Measurements from ENCODE around the gene TELO2.

Gene TELO2

DNA sequence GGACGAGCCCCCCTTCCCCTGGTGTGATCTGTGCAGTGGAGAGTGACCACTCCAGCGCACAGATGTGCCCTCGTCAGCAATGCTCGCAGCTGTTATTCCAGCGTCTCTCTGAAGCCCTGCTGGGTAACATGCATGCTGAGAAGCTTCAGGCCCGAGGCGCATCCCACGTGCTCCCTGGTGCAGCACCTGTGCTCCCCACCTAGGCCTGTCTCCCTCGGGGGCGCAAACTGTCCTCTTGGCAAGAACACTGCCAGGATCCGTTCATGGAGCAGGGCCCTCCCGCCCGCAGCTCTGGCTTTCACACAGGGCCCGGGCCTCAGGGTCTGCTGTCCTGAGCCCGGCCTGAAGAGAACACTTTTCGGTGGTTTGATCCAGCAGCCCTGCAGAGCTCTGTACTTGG is 53.3 kb downstream of the TELO2 start:
- CTCF ChIA-PET = no interaction called here

DNA sequence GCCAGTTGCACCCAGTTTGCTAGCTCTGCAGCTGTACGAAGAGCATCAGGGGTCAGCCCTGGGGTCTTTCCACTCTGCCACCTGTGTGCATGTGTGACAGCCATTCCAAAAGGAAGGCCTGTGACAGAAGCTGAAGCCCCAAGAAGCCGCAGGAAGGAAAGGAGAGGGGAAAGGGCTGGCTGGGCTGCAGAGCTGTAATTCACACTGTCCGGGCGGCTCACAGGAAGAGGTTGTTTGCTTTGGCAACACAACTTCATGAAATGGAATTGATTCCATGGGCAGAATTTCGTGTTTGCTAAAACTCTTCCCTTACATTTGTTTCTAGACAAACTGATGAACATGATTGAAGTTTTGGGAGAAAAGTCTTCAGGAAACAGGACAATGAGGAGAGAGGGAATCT is 55.1 kb downstream of the TELO2 start:
- Histone ChIP-seq H3K9me3 (ENCODE audit: control insufficient read depth, insufficient read depth, low read depth, low read length) (no peaks in the 10 kb centered on the region), H3K4me3 (ENCODE audit: low read depth, low read length) (no peak overlapping the region), H3K27ac (ENCODE audit: extremely low read depth, low read depth, low read length) (no peak overlapping the region), H3K4me1 (ENCODE audit: control insufficient read depth, insufficient read depth, low read length) (no peaks in the 10 kb centered on the region), H3K36me3 (ENCODE audit: control insufficient read depth in 2 of 2, insufficient read depth in 1 of 2, low read length in 2 of 2) (peaks cover 3 to 13% of the 10 kb centered on the region in 2 experiments; a peak in 2 of 3 replicates)
- ChIA-PET CTCF (no interaction called here), POLR2A (no interaction called here)
- TF ChIP-seq ZNF211 (tag by site-specific recombination; IDR thresholded peaks at IDR 0.05; ENCODE audit: low read depth) (no peak), MZF1 (tag by site-specific recombination; IDR thresholded peaks at IDR 0.05; ENCODE audit: borderline replicate concordance) (no peak), ZFP3 (tag by site-specific recombination; IDR thresholded peaks at IDR 0.05; ENCODE audit: low read depth) (no peak), BCL11A (tag by site-specific recombination; IDR thresholded peaks at IDR 0.05; ENCODE audit: low read depth) (no peak)
- TF ChIP-seq, protein P1, sequence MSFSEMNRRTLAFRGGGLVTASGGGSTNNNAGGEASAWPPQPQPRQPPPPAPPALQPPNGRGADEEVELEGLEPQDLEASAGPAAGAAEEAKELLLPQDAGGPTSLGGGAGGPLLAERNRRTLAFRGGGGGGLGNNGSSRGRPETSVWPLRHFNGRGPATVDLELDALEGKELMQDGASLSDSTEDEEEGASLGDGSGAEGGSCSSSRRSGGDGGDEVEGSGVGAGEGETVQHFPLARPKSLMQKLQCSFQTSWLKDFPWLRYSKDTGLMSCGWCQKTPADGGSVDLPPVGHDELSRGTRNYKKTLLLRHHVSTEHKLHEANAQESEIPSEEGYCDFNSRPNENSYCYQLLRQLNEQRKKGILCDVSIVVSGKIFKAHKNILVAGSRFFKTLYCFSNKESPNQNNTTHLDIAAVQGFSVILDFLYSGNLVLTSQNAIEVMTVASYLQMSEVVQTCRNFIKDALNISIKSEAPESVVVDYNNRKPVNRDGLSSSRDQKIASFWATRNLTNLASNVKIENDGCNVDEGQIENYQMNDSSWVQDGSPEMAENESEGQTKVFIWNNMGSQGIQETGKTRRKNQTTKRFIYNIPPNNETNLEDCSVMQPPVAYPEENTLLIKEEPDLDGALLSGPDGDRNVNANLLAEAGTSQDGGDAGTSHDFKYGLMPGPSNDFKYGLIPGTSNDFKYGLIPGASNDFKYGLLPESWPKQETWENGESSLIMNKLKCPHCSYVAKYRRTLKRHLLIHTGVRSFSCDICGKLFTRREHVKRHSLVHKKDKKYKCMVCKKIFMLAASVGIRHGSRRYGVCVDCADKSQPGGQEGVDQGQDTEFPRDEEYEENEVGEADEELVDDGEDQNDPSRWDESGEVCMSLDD (tag by site-specific recombination; IDR thresholded peaks at IDR 0.05) = no peak

More for the DNA sequence above, 53.3 kb downstream of the TELO2 start:
- H3K4me1 ChIP-seq (ENCODE audit: control insufficient read depth, insufficient read depth, low read length) = no peaks in the 10 kb centered on the region
- H3K4me3 ChIP-seq (ENCODE audit: low read depth, low read length) = no peak overlapping the region
- POLR2A ChIA-PET = no interaction called here
- H3K36me3 ChIP-seq (ENCODE audit: control insufficient read depth in 2 of 2, insufficient read depth in 1 of 2, low read length in 2 of 2) = peaks cover 0 to 12% of the 10 kb centered on the region in 2 experiments; a peak in 1 of 3 replicates
- TF ChIP-seq ZSCAN16 (tag by site-specific recombination; IDR thresholded peaks at IDR 0.05) (no peak), HOXA7 (CRISPR knock-in tag; IDR thresholded peaks at IDR 0.05; ENCODE audit: borderline replicate concordance) (no peak), ZNF416 (tag by site-specific recombination; IDR thresholded peaks at IDR 0.05) (no peak), TCF7L2 (IDR thresholded peaks at IDR 0.05; ENCODE audit: borderline replicate concordance, low read depth, low read length) (no peak), SALL2 (tag by site-specific recombination; IDR thresholded peaks at IDR 0.05; ENCODE audit: borderline replicate concordance) (no peak), ZNF701 (tag by site-specific recombination; IDR thresholded peaks at IDR 0.05) (no peak), SP3 (tag by site-specific recombination; IDR thresholded peaks at IDR 0.05) (no peak)
- TF ChIP-seq, protein P2, sequence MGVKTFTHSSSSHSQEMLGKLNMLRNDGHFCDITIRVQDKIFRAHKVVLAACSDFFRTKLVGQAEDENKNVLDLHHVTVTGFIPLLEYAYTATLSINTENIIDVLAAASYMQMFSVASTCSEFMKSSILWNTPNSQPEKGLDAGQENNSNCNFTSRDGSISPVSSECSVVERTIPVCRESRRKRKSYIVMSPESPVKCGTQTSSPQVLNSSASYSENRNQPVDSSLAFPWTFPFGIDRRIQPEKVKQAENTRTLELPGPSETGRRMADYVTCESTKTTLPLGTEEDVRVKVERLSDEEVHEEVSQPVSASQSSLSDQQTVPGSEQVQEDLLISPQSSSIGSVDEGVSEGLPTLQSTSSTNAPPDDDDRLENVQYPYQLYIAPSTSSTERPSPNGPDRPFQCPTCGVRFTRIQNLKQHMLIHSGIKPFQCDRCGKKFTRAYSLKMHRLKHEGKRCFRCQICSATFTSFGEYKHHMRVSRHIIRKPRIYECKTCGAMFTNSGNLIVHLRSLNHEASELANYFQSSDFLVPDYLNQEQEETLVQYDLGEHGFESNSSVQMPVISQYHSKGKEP (tag by site-specific recombination; IDR thresholded peaks at IDR 0.05) = no peak
- no peaks in the 10 kb centered on the region for H3K9me3 ChIP-seq (ENCODE audit: control insufficient read depth, insufficient read depth, low read depth, low read length)
- H3K27ac ChIP-seq (ENCODE audit: extremely low read depth, low read depth, low read length) = no peak overlapping the region

DNA sequence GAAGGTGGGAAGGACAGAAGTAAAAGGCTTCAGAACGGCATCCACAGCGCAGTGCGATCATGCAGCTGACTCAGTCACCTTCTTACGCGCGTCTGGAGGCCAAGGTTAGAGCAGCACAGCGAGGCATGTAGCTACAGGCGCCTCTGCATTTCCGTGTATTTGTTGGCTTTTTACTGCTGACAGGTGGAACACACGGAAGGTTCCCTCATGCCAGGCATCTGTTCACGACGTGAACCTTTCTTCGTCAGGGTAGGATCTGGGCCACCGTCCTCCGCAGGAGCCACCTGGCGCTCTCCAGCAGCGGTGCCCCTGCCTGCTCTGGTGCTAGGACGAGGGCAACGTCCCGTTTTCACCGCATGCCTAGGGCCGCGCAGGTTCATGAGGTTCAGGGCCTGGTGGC is 55.6 kb downstream of the TELO2 start:
- Histone ChIP-seq H3K4me3 (ENCODE audit: low read depth, low read length) (no peak overlapping the region), H3K9me3 (ENCODE audit: control insufficient read depth, insufficient read depth, low read depth, low read length) (no peaks in the 10 kb centered on the region), H3K27ac (ENCODE audit: extremely low read depth, low read depth, low read length) (no peak overlapping the region), H3K4me1 (ENCODE audit: control insufficient read depth, insufficient read depth, low read length) (no peaks in the 10 kb centered on the region), H3K36me3 (ENCODE audit: control insufficient read depth in 2 of 2, insufficient read depth in 1 of 2, low read length in 2 of 2) (peaks cover 3 to 15% of the 10 kb centered on the region in 2 experiments; a peak in 2 of 3 replicates)
- ChIA-PET POLR2A (no interaction called here), CTCF (no interaction called here)
- no peak for TF ChIP-seq KLF10 (tag by site-specific recombination; IDR thresholded peaks at IDR 0.05)
- TF ChIP-seq PBX3 (CRISPR knock-in tag; IDR thresholded peaks at IDR 0.05) = no peak
- no peak for TF ChIP-seq ZNF302 (tag by site-specific recombination; IDR thresholded peaks at IDR 0.05; ENCODE audit: low read depth)
- no peak for TF ChIP-seq ZNF121 (tag by site-specific recombination; IDR thresholded peaks at IDR 0.05)
- TF ChIP-seq ZNF560 (tag by site-specific recombination; IDR thresholded peaks at IDR 0.05; ENCODE audit: borderline replicate concordance) = no peak
- TF ChIP-seq ZNF2 (tag by site-specific recombination; IDR thresholded peaks at IDR 0.05) = no peak
- TF ChIP-seq ZNF146 (tag by site-specific recombination; IDR thresholded peaks at IDR 0.05) = no peak
- no peak for TF ChIP-seq ZNF221 (tag by site-specific recombination; IDR thresholded peaks at IDR 0.05; ENCODE audit: borderline replicate concordance)
- TF ChIP-seq ZNF785 (tag by site-specific recombination; IDR thresholded peaks at IDR 0.05) = no peak
- TF ChIP-seq, protein P3, sequence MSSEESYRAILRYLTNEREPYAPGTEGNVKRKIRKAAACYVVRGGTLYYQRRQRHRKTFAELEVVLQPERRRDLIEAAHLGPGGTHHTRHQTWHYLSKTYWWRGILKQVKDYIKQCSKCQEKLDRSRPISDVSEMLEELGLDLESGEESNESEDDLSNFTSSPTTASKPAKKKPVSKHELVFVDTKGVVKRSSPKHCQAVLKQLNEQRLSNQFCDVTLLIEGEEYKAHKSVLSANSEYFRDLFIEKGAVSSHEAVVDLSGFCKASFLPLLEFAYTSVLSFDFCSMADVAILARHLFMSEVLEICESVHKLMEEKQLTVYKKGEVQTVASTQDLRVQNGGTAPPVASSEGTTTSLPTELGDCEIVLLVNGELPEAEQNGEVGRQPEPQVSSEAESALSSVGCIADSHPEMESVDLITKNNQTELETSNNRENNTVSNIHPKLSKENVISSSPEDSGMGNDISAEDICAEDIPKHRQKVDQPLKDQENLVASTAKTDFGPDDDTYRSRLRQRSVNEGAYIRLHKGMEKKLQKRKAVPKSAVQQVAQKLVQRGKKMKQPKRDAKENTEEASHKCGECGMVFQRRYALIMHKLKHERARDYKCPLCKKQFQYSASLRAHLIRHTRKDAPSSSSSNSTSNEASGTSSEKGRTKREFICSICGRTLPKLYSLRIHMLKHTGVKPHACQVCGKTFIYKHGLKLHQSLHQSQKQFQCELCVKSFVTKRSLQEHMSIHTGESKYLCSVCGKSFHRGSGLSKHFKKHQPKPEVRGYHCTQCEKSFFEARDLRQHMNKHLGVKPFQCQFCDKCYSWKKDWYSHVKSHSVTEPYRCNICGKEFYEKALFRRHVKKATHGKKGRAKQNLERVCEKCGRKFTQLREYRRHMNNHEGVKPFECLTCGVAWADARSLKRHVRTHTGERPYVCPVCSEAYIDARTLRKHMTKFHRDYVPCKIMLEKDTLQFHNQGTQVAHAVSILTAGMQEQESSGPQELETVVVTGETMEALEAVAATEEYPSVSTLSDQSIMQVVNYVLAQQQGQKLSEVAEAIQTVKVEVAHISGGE (tag by site-specific recombination; conservative IDR thresholded peaks at IDR 0.05; ENCODE audit: low read depth) = no peak
